Progenitor cell of endocrine pancreas (in vitro differentiated cells): ENCODE results near the gene PLD1. TPM values are rescaled to one million over a fixed set of nuclear protein-coding genes. Genes with fewer than 3 reads are reported as not detected.
A peak's percentile ranks its signal among the peaks of the same experiment; 100 is the strongest.
"Not testable (repeated sequence)": the region's sequence is repeated elsewhere in the genome, so short reads cannot be mapped to it uniquely, and the experiment has no call there.

ENCODE experiments used
- DNase-seq: peaks from one replicate; pipeline ENCODE4 v3.0.0; 2021; ENCODE audit warnings: low spot score; ENCODE audit not compliant: unreplicated experiment
- H3K27ac Mint-ChIP-seq: 2 replicates; pipeline ENCODE4 v1.8.0; 2021; ENCODE audit warnings: mild to moderate bottlenecking, moderate library complexity, mixed read lengths
- H3K27me3 Mint-ChIP-seq: 2 replicates; pipeline ENCODE4 v1.8.0; 2021; ENCODE audit warnings: mixed read lengths
- H3K36me3 Mint-ChIP-seq: 2 replicates; pipeline ENCODE4 v1.8.0; 2022; ENCODE audit warnings: mixed read lengths; ENCODE audit not compliant: insufficient read depth
- H3K4me1 Mint-ChIP-seq: 2 replicates; pipeline ENCODE4 v1.8.0; 2021; ENCODE audit warnings: low read depth, mixed read lengths
- H3K4me3 Mint-ChIP-seq: 2 replicates; pipeline ENCODE4 v1.8.0; 2021; ENCODE audit warnings: low read depth, mild to moderate bottlenecking, moderate library complexity, mixed read lengths
- H3K9me3 Mint-ChIP-seq: 2 replicates; pipeline ENCODE4 v1.8.0; 2021; ENCODE audit warnings: low read depth, mixed read lengths
- total RNA-seq: library from RNA; stranded (reverse); gene quantifications from 2 replicates; pipeline ENCODE4 v1.2.1, GENCODE V29; 2021
- TF ChIP-seq, protein P1 (sequence below): fragments of 200-600 bp; sonication (generic); IDR thresholded peaks from one replicate; pipeline ENCODE4 v1.5.0; 2021; ENCODE audit warnings: antibody characterized with exemption, mild to moderate bottlenecking; ENCODE audit not compliant: unreplicated experiment

The PLD1 gene
- total RNA-seq, 1 donor from 2014 or later, result 143 TPM

DNA sequence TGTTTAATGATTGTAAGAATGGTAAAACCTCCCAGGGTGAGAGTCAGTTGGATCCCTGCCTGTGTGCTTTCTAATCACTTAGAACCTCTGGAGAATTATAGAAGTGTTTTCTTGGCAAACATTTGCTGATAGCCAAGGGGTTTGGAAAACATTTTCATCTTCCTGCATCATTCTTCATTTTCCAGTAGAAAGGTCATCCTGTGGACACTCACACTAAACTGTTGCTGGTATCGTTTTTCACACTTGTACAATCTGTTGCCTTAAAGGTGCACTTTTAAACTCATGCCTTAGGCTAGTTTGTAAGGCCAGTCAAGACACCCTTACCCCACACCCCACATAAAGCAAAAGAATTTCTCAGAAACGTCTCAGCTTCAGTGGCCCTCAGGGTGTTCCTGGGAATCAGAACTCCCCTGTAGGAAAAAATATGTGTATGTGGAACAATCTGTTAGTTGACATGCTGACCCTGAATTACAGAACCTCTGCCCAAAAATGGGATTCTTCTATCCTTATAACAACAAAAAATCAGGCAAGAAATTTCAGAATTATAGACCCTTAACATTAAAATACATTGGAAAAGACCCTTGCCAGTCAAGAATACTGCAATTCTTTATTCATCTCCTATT, 5.8 kb upstream of the PLD1 start:
- peaks cover 23% of the 10 kb centered on the region for H3K4me1 Mint-ChIP-seq
- no peak for DNase-seq
- H3K4me3 Mint-ChIP-seq, result no peak overlapping the region
- peaks cover 2% of the 10 kb centered on the region for H3K36me3 Mint-ChIP-seq
- TF ChIP-seq, protein P1, sequence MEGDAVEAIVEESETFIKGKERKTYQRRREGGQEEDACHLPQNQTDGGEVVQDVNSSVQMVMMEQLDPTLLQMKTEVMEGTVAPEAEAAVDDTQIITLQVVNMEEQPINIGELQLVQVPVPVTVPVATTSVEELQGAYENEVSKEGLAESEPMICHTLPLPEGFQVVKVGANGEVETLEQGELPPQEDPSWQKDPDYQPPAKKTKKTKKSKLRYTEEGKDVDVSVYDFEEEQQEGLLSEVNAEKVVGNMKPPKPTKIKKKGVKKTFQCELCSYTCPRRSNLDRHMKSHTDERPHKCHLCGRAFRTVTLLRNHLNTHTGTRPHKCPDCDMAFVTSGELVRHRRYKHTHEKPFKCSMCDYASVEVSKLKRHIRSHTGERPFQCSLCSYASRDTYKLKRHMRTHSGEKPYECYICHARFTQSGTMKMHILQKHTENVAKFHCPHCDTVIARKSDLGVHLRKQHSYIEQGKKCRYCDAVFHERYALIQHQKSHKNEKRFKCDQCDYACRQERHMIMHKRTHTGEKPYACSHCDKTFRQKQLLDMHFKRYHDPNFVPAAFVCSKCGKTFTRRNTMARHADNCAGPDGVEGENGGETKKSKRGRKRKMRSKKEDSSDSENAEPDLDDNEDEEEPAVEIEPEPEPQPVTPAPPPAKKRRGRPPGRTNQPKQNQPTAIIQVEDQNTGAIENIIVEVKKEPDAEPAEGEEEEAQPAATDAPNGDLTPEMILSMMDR, result no peak
- H3K9me3 Mint-ChIP-seq, result peaks cover 2% of the 10 kb centered on the region
- H3K27me3 Mint-ChIP-seq, result no peaks in the 10 kb centered on the region
- H3K27ac Mint-ChIP-seq, result no peak overlapping the region

DNA sequence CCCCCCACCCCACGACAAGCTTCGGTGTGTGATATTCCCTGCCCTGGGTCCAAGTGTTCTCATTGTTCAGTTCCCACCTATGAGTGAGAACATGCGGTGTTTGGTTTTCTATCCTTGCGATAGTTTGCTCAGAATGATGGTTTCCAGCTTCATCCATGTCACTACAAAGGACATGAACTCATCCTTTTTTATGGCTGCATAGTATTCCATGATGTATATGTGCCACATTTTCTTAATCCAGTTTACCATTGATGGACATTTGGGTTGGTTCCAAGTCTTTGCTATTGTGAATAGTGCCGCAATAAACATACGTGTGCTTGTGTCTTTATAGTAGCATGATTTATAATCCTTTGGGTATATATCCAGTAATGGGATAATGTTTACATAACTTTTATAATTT, 4.4 kb upstream of the PLD1 start:
- not testable (repeated sequence) for H3K27me3 Mint-ChIP-seq, H3K4me3 Mint-ChIP-seq, H3K9me3 Mint-ChIP-seq, DNase-seq, H3K27ac Mint-ChIP-seq, H3K36me3 Mint-ChIP-seq
- peaks cover 19% of the 10 kb centered on the region for H3K4me1 Mint-ChIP-seq

DNA sequence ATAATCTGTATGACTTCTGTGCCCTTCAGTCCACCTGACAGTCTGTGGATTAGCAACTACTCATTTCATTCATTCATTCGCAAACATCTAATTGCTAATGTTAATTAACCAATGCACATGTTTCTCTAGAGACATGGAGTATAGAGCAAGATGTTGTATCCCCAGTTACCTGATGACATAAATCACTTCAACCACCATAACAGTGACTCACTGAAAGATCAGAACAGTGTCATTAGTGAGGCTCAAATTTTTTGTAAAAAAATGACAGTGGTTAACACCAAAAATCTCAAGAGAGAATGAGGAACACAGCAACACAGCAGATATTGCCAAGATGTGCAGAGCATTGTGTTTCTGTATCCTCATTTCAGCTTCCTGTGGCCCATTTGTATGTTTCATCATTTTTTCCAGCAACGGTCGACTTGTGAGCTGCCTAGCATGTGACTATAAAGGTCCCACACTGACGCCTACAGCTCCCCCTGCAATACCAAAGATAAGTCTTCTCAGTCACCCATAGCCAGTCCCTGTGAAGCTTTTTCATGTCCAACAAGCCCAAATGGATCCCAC, 3.7 kb upstream of the PLD1 start:
- H3K4me1 Mint-ChIP-seq, result peaks cover 25% of the 10 kb centered on the region
- peaks cover 2% of the 10 kb centered on the region for H3K9me3 Mint-ChIP-seq
- H3K36me3 Mint-ChIP-seq, result peaks cover 2% of the 10 kb centered on the region
- H3K4me3 Mint-ChIP-seq, result no peak overlapping the region
- DNase-seq, result no peak
- H3K27me3 Mint-ChIP-seq, result no peaks in the 10 kb centered on the region
- TF ChIP-seq, protein P1, result no peak
- H3K27ac Mint-ChIP-seq, result no peak overlapping the region

DNA sequence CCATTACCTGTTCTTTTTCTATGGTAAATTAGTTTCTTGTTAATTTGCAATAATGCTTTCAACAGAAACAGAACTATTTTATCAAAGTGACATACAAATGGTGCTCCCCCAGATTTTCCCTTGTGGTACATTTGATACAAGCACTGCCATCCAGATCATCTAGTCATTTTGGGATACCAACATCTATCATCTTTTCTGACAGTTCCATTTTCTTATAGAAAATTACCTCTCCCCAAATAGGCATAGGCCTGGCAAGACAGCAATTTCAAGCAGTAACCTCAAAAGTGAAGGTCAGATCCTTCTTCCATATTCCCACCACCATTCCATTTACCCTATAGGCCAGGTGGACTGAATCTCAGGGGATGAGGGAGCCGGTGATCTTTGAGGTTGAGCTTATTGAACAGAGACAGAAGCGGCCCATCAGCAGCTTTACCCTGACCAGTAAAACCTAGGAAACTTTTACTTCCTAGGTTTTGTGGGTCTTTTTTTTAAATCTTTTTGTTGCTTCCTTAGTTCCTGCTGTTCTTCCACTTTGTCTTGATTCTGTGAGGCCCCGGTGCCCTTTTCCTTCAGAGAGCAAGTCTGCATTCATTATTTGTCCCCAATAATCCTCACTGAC, 3.1 kb upstream of the PLD1 start:
- Mint-ChIP-seq H3K27ac (no peak overlapping the region), H3K4me3 (no peak overlapping the region), H3K9me3 (peaks cover 2% of the 10 kb centered on the region), H3K4me1 (peaks cover 25% of the 10 kb centered on the region), H3K27me3 (no peaks in the 10 kb centered on the region), H3K36me3 (peaks cover 2% of the 10 kb centered on the region)
- DNase-seq, result no peak
- TF ChIP-seq, protein P1, result no peak

DNA sequence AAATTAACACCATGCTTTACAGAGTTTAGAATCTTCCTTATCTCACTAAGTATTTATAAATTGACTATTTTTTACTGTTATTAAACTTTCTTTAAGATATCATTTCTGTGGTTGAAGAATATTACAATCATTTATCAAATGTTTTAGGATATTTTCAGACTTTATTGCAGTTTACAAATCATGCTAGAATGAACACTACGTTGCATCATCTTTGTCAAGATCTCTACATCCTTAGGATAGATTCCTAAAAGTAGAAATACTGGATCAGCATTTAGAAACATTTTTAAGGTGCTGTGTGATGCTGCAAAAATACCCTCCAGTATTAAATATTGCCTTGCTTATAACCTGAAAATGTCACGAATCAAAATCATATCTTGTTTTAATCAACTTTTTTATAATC, 2.5 kb upstream of the PLD1 start:
- TF ChIP-seq, protein P1, result no peak
- H3K27me3 Mint-ChIP-seq, result no peaks in the 10 kb centered on the region
- H3K9me3 Mint-ChIP-seq, result peaks cover 4% of the 10 kb centered on the region
- peaks cover 3% of the 10 kb centered on the region for H3K36me3 Mint-ChIP-seq
- H3K27ac Mint-ChIP-seq, result no peak overlapping the region
- H3K4me1 Mint-ChIP-seq, result peaks cover 26% of the 10 kb centered on the region
- H3K4me3 Mint-ChIP-seq, result no peak overlapping the region
- DNase-seq, result no peak

DNA sequence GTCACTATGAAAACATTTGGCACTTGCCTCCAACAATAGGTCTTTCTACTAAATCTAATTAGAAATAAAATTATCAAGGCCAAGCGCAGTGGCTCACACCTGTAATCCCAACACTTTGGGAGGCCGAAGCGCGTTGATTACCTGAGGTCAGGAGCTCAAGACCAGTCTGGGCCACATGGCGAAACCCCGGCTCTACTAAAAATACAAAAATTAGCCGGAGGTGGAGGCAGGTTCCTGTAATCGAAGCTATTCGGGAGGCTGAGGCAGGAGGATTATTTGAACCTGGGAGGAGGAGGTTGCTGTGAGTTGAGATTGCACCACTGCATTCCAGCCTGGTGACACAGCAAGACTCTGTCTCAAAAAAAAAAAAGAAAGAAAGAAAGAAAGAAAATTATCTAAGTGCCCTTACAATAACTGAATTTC, 1.6 kb upstream of the PLD1 start:
- TF ChIP-seq, protein P1, result no peak
- Mint-ChIP-seq H3K36me3 (peaks cover 6% of the 10 kb centered on the region), H3K27ac (peak overlapping the region; percentile 82), H3K4me1 (peaks cover 30% of the 10 kb centered on the region), H3K4me3 (peak overlapping the region; percentile 78), H3K9me3 (peaks cover 8% of the 10 kb centered on the region), H3K27me3 (no peaks in the 10 kb centered on the region)
- DNase-seq, result no peak
